ENCODE data around the gene PARP12.
"Not testable (repeated sequence)": the region's sequence is repeated elsewhere in the genome, so short reads cannot be mapped to it uniquely, and the experiment has no call there.

PARP12 gene

GRCh38 chr7:140062528-140063299 lies at the start of gene PARP12:
Gene PARP12 (minus strand): TSS chr7:140062951. CDS start chr7:140062847, 104 bp downstream.
- no peak for FAIRE-seq

DNA sequence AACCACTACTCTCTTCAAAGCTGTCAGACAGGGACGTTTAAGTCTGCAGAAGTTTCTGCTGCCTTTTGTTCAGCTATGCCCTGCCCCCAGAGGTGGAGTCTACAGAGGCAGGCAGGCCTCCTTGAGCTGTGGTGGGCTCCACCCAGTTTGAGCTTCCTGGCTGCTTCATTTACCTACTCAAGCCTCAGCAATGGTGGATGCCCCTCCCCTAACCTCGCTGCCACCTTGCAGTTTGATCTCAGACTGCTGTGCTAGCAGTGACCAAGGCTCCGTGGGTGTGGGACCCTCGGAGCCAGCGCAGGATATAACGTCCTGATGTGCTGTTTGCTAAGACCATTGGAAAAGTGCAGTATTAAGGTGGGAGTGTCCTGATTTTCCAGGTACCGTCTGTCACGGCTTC lies 46.0 kb upstream of the PARP12 start:
- not testable (repeated sequence) for FAIRE-seq

DNA sequence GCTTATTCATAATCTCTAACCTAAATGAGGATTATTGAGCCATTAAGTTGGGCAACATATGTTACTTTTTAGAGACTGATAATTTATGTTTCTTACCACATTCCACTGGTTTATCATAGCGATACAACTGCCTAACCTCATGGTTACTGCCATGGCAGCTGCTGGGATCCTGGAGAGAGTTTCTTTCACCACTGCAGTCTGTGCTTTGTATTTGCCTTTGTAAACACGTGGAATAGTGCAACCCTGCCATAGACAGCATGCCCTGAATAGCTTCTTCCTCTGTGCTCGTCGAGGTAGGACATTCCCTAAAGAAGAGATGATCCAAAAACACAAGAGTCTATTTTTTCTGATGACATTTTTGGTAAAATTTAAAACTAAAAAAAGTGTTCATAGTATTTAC lies 33.7 kb upstream of the PARP12 start:
- FAIRE-seq: no peak

- FAIRE-seq: no peak
These were observed 30.6 kb upstream of the PARP12 start for GRCh38 chr7:140093375-140093774.

GRCh38 chr7:140085447-140085846 lies 22.7 kb upstream of the PARP12 start:
- FAIRE-seq: no peak

- FAIRE-seq: no peak
These were observed 22.2 kb upstream of the PARP12 start for GRCh38 chr7:140084972-140085371.

DNA sequence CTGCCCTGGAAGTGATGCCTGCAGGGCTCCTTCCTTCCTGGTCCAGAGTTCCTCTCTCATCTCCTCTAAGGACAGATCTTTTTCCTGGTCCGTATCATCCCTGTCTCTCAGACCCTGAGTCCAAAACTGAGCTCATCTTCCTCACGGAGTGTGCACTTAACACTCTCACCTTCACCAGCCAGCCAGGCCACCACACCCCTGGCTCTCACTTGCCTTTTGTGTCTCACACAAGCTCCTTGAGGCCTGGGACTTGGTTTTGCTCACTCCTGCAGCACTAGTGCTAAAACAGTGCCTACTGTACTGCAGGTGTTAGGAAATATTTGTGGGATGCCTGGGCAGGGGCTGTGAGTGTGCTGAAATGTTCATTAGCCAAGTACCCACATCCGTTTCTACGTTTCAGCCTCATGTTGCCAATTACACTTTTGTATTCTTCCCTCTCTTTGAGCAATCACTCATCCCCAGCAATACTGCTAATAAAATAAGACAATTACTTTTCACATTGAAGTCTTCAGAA lies 21.4 kb upstream of the PARP12 start:
- no peak for FAIRE-seq

DNA sequence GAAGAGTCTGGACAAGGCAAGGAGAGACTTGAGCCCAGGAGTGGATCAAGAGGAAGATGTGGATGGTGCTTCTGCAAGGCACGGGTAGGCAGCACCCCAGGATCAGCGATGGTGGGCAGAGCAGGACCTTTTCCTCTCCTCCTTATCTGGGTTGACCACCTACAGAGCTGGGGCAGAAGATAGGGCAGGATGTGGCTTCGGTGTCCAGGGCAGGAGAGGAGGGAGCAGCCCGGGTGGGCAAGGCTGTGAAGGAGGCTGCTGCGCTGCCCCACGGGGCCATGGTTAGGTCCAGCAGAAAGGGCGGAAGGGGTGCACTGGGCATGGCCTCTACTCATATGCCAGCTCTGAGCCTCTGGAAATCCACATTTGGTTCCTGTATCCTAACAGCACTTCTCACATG lies 20.0 kb upstream of the PARP12 start:
- FAIRE-seq: no peak

DNA sequence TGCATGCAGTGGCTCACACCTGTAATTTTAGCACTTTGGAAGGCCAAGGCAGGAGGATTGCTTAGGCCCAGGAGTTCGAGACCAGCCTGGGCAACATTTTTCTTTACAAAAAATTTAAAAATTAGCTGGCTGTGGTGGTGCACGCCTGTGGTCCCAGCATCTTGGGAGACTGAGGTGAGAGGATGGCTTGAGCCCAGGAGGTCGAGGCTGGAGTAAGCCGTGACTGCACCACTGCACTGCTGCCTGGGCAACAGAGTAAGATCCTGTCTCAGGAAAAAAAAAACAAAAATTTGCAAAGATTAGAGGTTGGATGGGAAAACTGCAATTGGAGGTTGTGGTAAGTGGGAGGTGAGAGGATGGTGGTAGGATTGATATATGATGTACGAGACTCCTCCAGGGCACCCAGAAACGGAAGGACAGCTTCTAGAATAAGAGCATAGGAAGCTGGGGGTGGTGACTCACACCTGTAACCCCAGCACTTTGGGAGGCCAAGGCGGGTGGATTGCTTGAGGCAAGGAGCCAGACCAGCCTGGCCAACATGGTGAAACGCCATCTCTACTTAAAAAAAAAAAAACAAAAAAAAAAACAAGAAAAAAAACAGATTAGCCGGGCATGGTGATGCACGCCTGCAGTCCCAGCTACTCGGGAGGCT lies 19.1 kb upstream of the PARP12 start:
- no peak for FAIRE-seq

GRCh38 chr7:140080919-140081318 lies 18.2 kb upstream of the PARP12 start:
- FAIRE-seq: no peak

DNA sequence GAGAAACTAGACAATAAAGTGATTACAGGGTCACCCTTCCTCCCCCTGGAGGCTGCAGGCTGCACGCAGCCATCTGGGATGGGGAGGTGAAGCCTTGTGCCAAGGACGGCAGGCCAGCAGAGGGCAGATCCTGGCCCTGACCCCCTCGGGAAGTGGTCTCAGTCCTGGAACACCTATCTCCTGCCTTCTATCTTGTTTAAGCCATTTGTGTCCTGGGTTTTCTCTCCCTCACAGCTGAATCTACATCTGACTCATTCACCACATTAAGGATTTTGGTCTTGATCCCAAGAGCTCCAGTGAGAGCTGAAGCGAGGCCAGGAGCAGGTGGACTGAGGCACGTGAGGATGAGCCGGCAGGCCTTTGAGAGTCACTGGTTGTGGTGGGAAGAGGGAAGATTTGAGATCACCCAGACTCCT lies 16.4 kb upstream of the PARP12 start:
- no peak for FAIRE-seq

DNA sequence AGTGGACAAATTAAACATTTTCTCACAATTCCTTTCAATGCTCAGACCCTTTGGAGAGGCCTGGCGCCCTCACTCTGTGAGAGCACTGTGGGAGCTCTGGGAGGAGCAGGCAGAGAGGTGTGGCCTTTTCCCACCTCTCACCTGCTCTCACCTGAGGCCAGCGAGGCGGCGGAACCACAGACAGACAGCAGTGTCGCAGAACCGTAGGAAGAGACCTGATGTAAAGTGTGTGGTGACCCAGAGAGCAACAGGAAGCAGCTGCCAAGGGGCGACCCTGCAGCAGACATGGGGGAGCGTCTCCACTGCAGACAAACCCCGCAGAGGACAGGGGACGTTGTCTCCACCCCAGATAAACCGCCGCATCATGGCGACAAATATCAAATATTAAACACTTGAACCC lies 15.6 kb upstream of the PARP12 start:
- FAIRE-seq: no peak

DNA sequence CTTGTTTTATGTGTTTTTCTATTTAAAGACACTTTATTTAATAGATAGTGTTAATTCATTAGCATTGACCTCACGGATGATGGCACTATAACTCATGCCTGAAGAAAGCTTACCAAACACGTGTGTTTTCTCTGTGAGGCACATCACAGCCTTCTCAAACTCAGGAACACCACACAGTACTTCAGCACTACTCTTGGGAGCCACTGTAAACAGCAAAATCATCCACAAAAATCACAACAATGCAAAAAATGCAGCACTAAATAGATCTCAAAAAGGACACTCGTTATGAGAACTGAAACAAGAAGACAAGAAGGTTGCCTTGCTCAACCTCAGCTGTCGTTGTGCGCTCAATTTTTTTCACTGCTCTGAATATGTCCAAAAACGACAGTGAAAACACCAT lies 12.0 kb upstream of the PARP12 start:
- no peak for FAIRE-seq

- no peak for FAIRE-seq
These were observed 7.8 kb upstream of the PARP12 start for GRCh38 chr7:140070546-140070945.

DNA sequence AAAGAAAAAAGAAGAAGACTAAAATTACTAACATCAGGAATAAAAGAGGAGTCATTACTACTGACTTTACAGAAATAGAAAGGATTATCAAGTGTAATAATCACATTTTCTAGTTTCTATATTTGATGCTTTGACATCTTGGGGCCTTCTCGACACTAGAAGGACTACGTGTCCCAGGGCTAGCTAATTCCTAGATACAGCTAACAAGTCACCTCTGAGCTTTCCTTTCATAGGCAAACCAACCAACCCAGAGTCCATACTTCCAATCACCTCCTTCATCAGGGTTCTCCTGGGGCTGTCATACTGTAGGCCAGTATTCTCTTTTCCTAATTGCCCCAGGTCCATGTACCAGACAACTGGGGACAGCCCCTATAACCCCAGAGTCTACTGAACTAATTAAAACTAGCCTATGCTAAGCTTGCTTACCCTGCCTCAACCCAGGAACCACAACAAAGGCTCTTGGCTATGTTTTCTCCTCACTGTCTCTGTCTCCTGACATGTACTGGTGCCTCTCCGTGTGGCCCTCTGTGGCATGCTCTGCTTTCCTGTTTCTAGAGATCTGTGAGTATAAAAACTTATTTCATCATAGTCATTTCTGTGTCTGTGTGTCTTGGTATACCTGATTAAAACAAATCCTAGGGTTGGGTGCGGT lies 6.7 kb upstream of the PARP12 start:
- no peak for FAIRE-seq

DNA sequence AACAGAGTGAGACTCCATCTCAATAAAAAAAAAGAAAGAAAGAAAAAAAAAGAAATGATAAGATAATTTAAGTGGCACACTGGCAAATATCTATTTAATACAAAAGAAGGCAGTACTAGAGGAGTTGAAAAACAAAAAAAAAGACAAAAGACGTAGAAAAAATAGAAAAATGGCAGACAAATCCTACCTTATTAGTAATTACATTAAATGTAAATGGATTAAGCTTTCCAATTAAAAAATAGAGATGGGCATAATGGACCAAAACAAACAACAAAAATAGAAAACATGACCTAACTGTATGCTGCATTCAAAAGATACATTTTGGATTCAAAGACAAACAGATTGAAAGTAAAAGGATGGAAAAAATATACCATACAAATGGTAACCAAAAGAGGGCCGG lies 5.3 kb upstream of the PARP12 start:
- FAIRE-seq: no peak

DNA sequence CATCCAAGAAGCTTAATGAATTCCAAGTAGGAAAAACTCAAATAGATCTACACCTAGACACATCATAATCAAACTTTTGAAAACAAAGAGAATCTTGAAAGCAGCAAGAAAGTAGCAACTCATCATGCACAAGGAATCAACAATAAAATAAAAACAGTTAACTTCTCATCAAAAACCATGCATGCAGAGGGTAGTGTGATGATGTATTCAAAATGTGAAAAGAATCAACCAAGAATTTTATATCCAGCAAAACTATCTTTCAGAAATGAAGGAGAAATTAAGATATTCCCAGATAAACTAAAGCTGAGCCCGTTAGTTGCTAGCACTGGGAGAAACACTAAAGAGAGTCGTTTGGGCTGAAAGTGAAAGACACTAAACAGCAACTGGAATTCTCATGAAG lies 4.3 kb upstream of the PARP12 start:
- no peak for FAIRE-seq

DNA sequence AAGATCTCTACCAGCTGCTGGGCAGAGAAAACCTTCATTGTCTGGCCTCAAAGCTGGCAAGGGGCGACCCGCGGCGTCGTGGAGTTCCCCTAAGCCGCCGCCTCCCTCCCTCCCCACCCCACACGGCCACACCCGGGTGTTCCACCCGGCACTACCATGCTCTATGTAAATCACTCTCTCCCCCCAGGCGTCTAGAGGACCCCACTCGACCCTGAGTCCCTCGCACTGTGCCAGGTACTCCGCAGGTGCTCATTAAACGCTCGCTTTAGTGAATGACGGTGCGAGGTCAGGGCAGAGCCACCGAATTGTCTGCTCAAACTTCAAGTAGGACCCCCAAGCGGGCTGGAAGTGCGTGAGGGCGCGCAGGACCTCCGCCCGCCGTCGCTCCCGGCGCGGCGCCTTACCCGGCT lies 628 bp downstream of the PARP12 start:
- no peak for FAIRE-seq

DNA sequence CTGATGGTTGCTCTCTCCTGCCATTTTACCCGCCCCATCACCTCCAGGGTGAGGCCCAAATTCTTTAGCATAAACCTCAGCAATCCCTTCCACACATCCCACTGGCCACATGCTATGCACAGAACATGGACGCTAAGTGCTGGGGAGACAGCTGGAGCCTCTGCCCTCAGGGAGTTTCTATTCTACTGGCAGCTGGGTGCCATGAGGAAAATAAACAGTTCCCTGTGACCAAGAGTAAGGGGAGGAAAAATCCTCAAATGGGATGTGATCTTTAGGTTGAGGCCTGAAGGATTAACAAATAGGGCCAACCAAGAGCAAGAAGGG lies 1.2 kb downstream of the PARP12 start:
- FAIRE-seq: no peak

GRCh38 chr7:140060788-140061606 lies 1.8 kb downstream of the PARP12 start:
- no peak for FAIRE-seq

DNA sequence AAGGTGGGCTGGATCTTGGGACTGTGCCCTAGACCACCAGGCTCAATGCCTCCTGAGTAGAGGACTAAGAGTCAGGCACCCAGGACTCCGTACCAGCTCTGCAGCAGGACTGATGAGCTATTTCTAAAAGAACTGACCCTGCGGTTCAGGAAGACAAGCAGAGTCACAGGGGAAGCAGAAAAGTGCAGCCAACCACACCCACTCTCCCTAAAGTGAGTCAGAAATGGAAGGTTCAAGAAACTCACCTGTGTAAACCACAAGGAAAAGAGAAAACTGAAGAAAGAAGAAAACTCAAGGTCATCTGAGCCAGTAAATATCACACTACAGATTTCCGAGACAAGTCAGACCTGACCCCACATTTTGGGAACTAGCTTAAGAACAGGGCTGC lies 2.5 kb downstream of the PARP12 start:
- FAIRE-seq: no peak

GRCh38 chr7:140059273-140060242 lies 3.2 kb downstream of the PARP12 start:
- no peak for FAIRE-seq

Measured in TTC549 (cell line).